ENCODE results near the gene PHRF1. TPM values are rescaled to one million over a fixed set of nuclear protein-coding genes. Genes with fewer than 3 reads are reported as not detected.

The PHRF1 gene
- total and polyA plus RNA-seq, 8 donors = 11.2 to 39.3 (median 14.8) TPM

DNA sequence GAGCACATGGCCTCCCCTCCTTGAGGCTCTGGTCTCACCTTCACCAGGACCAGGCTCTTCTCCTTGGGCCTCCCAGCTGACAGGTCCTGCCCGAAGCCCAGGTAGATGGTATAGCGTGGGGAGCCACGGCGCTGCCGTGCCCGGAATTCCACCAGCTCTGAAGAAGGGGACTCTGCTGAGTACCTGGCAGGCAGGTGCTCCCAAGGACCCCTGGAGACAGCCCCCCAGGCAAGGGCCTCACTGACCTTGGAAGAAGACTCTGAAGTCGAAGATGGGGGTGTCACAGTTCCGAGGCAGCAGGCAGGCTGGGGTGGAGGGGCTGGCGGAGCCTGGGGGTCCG, 36.7 kb downstream of the PHRF1 start:
- WGBS, 2 donors = 92 to 93% methylated on average over 10 of the region's 10 CpGs
- Histone ChIP-seq H3K4me1 (peaks cover 0 to 9% (median 7%) of the 10 kb centered on the region in 3 donors), H3K4me3 (no peak overlapping the region), H3K27me3 (no peaks in the 10 kb centered on the region), H3K36me3 (peaks cover 0 to 53% (median 36%) of the 10 kb centered on the region in 3 donors), H3K27ac (no peak overlapping the region), H3K9me3 (no peaks in the 10 kb centered on the region)
- FAIRE-seq (no peak), ATAC-seq (no peak), DNase-seq (peak in 3 of 6 donors; percentile 26 to 64 (median 33))
- TF ChIP-seq, protein P1, sequence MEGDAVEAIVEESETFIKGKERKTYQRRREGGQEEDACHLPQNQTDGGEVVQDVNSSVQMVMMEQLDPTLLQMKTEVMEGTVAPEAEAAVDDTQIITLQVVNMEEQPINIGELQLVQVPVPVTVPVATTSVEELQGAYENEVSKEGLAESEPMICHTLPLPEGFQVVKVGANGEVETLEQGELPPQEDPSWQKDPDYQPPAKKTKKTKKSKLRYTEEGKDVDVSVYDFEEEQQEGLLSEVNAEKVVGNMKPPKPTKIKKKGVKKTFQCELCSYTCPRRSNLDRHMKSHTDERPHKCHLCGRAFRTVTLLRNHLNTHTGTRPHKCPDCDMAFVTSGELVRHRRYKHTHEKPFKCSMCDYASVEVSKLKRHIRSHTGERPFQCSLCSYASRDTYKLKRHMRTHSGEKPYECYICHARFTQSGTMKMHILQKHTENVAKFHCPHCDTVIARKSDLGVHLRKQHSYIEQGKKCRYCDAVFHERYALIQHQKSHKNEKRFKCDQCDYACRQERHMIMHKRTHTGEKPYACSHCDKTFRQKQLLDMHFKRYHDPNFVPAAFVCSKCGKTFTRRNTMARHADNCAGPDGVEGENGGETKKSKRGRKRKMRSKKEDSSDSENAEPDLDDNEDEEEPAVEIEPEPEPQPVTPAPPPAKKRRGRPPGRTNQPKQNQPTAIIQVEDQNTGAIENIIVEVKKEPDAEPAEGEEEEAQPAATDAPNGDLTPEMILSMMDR (IDR thresholded peaks at IDR 0.05) = no peak
- intact Hi-C loops (cut with DNase I) = no loop called here

DNA sequence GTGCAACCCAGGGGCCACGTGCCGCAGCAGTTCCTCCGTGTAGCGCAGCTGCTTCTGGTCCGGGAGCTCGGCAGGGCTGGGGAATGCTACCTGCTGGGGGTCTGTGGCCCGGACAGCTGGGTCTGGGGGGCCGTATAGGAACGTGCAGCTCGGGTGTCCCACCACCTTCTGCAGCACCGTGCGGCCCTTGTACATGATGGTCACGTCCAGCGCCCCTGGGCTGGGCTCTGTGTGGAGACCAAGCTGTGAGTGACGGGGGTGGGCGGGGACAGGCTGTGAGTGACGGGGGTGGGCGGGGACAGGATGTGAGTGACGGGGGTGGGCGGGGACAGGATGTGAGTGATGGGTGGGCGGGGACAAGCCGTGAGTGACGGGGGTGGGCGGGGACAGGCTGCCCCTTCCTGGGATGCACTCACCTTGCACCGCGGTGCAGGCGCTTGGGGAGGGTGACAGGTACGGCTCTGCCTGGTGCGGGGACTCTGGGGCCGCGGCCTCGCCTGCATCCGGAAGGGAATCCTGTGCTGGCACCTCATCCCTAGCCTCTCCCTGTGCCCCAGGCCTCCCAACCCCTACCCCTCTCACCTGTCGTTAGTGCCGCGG, 37.2 kb downstream of the PHRF1 start:
- WGBS, 2 donors = 75 to 76% methylated on average over 33 to 36 of the region's 36 CpGs
- H3K27me3 ChIP-seq = no peaks in the 10 kb centered on the region
- DNase-seq (peak in 5 of 6 donors; percentile 49 to 88 (median 49)), ATAC-seq (peak in 2 of 4 donors; percentile 2 to 17), FAIRE-seq (no peak)
- intact Hi-C loops (cut with DNase I) = no loop called here
- TF ChIP-seq, protein P1 (IDR thresholded peaks at IDR 0.05) = no peak
- no peaks in the 10 kb centered on the region for H3K9me3 ChIP-seq
- no peak overlapping the region for H3K4me3 ChIP-seq
- peaks cover 0 to 9% (median 7%) of the 10 kb centered on the region in 3 donors for H3K4me1 ChIP-seq
- H3K36me3 ChIP-seq = peaks cover 0 to 47% (median 32%) of the 10 kb centered on the region in 3 donors
- peak overlapping the region in 1 of 4 donors; percentile 80 for H3K27ac ChIP-seq

- Histone ChIP-seq H3K27me3 (no peaks in the 10 kb centered on the region), H3K4me3 (peak overlapping the region in 1 of 4 donors; percentile 51), H3K36me3 (peaks cover 0 to 41% (median 26%) of the 10 kb centered on the region in 3 donors), H3K9me3 (no peaks in the 10 kb centered on the region), H3K27ac (peak overlapping the region; percentile 79 to 91 (median 84)), H3K4me1 (peaks cover 0 to 9% (median 7%) of the 10 kb centered on the region in 3 donors)
- intact Hi-C loops (cut with DNase I) = no loop called here
- TF ChIP-seq, protein P1 (IDR thresholded peaks at IDR 0.05) = no peak
- DNase-seq = peak in 4 of 6 donors; percentile 27 to 83 (median 50)
- 74 to 87% methylated on average over 11 to 14 of the region's 14 CpGs for WGBS, 2 donors
- no peak for ATAC-seq
- no peak for FAIRE-seq
Observed at GRCh38 chr11:614021-614622, 37.9 kb downstream of the PHRF1 start.

DNA sequence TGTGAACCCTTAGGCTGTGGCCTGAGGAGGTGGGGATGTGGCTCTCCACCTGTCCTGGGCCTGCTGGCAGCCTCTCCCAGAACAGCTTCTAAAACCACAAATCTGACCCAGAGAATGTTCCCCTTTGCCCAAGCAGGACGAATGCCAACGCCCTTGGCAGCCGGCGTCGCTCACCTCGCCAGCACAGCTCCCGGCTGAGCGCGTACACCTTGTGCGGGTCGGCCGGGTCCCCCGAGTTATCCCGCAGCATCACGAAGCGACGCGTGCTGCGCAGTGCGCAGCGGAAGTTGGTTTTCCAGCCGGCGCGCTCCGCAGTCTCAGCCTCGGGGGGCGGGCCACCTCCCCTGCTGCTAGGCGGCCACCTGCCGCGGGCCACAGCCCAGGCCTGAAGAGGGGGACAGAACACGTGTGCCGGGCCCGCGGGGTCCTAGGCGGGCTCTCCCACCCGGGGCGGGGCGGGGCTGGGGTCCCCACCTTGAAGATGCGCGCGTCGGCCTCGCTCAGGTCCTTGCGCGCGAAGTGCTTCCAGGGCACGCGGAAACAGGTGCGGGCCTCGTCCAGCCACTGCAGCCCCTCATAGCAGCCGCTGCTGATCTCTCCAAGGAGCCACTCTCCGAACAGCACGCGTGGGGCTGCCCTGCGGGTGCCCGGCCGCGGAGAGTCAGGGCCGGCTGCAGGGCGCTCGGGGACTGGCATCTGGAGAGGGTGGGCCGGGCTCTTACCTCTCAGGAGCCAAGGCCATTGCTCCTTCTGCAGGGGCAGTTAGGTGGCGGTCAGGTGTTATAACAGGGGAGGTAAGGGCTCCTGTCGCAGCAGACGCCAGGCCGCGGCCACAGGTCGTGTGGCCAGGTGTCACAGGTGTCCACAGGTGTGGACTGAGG, 38.6 kb downstream of the PHRF1 start:
- Histone ChIP-seq H3K27ac (peak overlapping the region; percentile 79 to 91 (median 84)), H3K36me3 (peaks cover 0 to 35% (median 19%) of the 10 kb centered on the region in 3 donors), H3K27me3 (no peaks in the 10 kb centered on the region), H3K4me1 (peaks cover 0 to 9% (median 7%) of the 10 kb centered on the region in 3 donors), H3K9me3 (no peaks in the 10 kb centered on the region), H3K4me3 (peak overlapping the region; percentile 29 to 53 (median 50))
- WGBS, 2 donors = 52 to 72% methylated on average over 68 of the region's 68 CpGs
- intact Hi-C loops (cut with DNase I) = no loop called here
- DNase-seq (peak; percentile 46 to 76 (median 68)), ATAC-seq (peak; percentile 2 to 33 (median 18)), FAIRE-seq (no peak)
- TF ChIP-seq, protein P1 (IDR thresholded peaks at IDR 0.05) = no peak

Measured in pancreas (tissue), 10 donors.